ENCODE measurements around the gene ATRN. TPM values are rescaled to one million over a fixed set of nuclear protein-coding genes. Genes with fewer than 3 reads are reported as not detected.

The ATRN gene
- total RNA-seq, 1 experiment from 2014 or later, result 26.1 TPM

DNA sequence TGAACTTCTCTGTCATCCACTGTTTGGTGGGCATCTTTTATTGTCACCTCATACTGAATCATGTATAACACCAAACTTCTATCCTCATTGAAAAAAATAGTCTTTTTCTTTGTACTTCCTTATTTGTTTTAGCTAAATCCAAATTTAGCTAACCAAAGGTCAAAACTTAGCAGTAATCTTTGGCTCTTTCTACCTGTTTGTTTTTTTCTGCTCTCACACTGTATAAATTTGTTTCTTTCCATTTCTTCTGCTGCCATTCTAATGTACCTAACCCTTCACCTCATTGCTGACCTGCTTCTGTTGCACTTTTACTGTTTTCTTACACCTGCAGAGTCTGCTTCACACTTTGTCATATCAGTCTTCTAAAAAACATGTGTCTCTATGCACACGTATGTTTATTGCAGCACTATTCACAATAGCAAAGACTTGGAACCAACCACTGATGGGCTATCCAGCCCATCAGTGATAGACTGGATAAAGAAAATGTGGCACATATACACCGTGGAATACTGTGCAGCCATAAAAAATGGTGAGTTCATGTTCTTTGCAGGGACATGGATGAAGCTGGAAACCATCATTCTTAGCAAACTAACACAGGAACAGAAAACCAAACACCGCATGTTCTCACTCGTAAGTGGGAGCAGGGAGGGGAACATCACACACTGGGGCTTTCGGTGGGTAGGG is 7.2 kb downstream of the ATRN start:
- H3K27ac ChIP-seq (ENCODE audit: low read length), result no peak overlapping the region
- no peak overlapping the region for H2AFZ ChIP-seq (ENCODE audit: low read length)
- CTCF ChIA-PET, result no interaction called here
- no TSS peak for BruUV-seq (replicated peaks)
- POLR2A ChIA-PET (ENCODE audit: unreplicated experiment), result no interaction called here
- no peaks in the 10 kb centered on the region for H3K9me3 ChIP-seq (ENCODE audit: low read length)
- H3K4me1 ChIP-seq (ENCODE audit: insufficient read depth, low read length), result peaks cover 1% of the 10 kb centered on the region; the same call in 1 of the 2 replicates
- no peaks in the 10 kb centered on the region for H3K27me3 ChIP-seq (ENCODE audit: low read length)
- H3F3A ChIP-seq (ENCODE audit: low read length, unreplicated experiment), result no peaks in the 10 kb centered on the region
- ATAC-seq (no peak), DNase-seq (no peak)
- H3K79me2 ChIP-seq (ENCODE audit: low read length), result peaks cover 74% of the 10 kb centered on the region
- H3K4me3 ChIP-seq (ENCODE audit: low read length), result no peak overlapping the region
- TF ChIP-seq EZH2 (IDR thresholded peaks at IDR 0.05; ENCODE audit: low read length, unreplicated experiment) (no peak), EZH2phosphoT487 (IDR thresholded peaks at IDR 0.05; ENCODE audit: borderline replicate concordance, low read length) (no peak)
- TF ChIP-seq, protein P1, sequence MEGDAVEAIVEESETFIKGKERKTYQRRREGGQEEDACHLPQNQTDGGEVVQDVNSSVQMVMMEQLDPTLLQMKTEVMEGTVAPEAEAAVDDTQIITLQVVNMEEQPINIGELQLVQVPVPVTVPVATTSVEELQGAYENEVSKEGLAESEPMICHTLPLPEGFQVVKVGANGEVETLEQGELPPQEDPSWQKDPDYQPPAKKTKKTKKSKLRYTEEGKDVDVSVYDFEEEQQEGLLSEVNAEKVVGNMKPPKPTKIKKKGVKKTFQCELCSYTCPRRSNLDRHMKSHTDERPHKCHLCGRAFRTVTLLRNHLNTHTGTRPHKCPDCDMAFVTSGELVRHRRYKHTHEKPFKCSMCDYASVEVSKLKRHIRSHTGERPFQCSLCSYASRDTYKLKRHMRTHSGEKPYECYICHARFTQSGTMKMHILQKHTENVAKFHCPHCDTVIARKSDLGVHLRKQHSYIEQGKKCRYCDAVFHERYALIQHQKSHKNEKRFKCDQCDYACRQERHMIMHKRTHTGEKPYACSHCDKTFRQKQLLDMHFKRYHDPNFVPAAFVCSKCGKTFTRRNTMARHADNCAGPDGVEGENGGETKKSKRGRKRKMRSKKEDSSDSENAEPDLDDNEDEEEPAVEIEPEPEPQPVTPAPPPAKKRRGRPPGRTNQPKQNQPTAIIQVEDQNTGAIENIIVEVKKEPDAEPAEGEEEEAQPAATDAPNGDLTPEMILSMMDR (conservative IDR thresholded peaks at IDR 0.05; ENCODE audit: low read depth, low read length), result no peak
- intact Hi-C loops (cut with micrococcal nuclease), result no loop called here
- H3K9ac ChIP-seq (ENCODE audit: low read length), result no peak overlapping the region
- H3K36me3 ChIP-seq (ENCODE audit: low read depth, low read length), result no peaks in the 10 kb centered on the region
- 0 out of 2 replicates have a peak, but pooled peaks cover 3% of the 10 kb centered on the region for H4K20me1 ChIP-seq (ENCODE audit: low read length)
- no peak overlapping the region for H3K4me2 ChIP-seq (ENCODE audit: low read length)
- no peaks in the 10 kb centered on the region for H3K9me2 ChIP-seq (replicated peaks; ENCODE audit: low read length)

DNA sequence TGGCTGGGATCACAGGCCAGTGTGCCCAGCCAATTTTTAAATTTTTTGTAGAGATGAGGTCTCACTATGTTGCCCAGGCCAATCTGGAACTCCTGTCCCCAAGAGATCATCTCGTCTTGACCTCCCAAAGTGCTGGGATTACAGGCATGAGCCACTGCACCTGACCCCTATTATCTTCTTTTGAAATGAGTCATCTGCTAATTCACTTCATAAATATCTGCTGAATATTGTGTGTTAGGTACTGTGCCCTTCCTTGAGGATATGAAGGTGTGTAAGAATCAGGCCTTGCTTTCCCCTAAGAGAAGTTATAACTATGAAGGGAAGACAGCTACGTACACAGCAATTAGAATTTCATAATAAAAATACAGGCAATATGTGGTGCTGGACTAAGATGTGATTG is 8.2 kb downstream of the ATRN start:
- no peak overlapping the region for H3K4me2 ChIP-seq (ENCODE audit: low read length)
- H3K27me3 ChIP-seq (ENCODE audit: low read length), result no peaks in the 10 kb centered on the region
- H3K4me3 ChIP-seq (ENCODE audit: low read length), result no peak overlapping the region
- POLR2A ChIA-PET (ENCODE audit: unreplicated experiment), result no interaction called here
- peaks cover 8% of the 10 kb centered on the region; the same call in 1 of the 2 replicates for H3K4me1 ChIP-seq (ENCODE audit: insufficient read depth, low read length)
- intact Hi-C loops (cut with micrococcal nuclease), result no loop called here
- H3F3A ChIP-seq (ENCODE audit: low read length, unreplicated experiment), result no peaks in the 10 kb centered on the region
- DNase-seq (no peak), ATAC-seq (no peak; the same call in 1 of the 2 replicates)
- no peak overlapping the region for H3K27ac ChIP-seq (ENCODE audit: low read length)
- TF ChIP-seq EZH2phosphoT487 (IDR thresholded peaks at IDR 0.05; ENCODE audit: borderline replicate concordance, low read length) (no peak), EZH2 (IDR thresholded peaks at IDR 0.05; ENCODE audit: low read length, unreplicated experiment) (no peak)
- TF ChIP-seq, protein P1 (conservative IDR thresholded peaks at IDR 0.05; ENCODE audit: low read depth, low read length), result no peak
- CTCF ChIA-PET, result no interaction called here
- H3K79me2 ChIP-seq (ENCODE audit: low read length), result peaks cover 71% of the 10 kb centered on the region
- no peak overlapping the region for H3K9ac ChIP-seq (ENCODE audit: low read length)
- H4K20me1 ChIP-seq (ENCODE audit: low read length), result no peaks in the 10 kb centered on the region
- no TSS peak for BruUV-seq (replicated peaks)
- H3K36me3 ChIP-seq (ENCODE audit: low read depth, low read length), result no peaks in the 10 kb centered on the region
- no peaks in the 10 kb centered on the region for H3K9me2 ChIP-seq (replicated peaks; ENCODE audit: low read length)
- no peaks in the 10 kb centered on the region for H3K9me3 ChIP-seq (ENCODE audit: low read length)
- no peak overlapping the region for H2AFZ ChIP-seq (ENCODE audit: low read length)

All from PC-3 (cell line).